LNCAP (cell line): ENCODE data around the gene ARFGAP2.

Experiments used
- TF ChIP-seq, protein P1 (sequence below): fragments of 450-650 bp; IDR thresholded peaks from 2 replicates; pipeline ENCODE4 v1.5.1; 2017; ENCODE audit warnings: mild to moderate bottlenecking

The ARFGAP2 gene

GRCh38 chr11:47147681-47148080 lies 29.0 kb downstream of the ARFGAP2 start:
- TF ChIP-seq, protein P1, sequence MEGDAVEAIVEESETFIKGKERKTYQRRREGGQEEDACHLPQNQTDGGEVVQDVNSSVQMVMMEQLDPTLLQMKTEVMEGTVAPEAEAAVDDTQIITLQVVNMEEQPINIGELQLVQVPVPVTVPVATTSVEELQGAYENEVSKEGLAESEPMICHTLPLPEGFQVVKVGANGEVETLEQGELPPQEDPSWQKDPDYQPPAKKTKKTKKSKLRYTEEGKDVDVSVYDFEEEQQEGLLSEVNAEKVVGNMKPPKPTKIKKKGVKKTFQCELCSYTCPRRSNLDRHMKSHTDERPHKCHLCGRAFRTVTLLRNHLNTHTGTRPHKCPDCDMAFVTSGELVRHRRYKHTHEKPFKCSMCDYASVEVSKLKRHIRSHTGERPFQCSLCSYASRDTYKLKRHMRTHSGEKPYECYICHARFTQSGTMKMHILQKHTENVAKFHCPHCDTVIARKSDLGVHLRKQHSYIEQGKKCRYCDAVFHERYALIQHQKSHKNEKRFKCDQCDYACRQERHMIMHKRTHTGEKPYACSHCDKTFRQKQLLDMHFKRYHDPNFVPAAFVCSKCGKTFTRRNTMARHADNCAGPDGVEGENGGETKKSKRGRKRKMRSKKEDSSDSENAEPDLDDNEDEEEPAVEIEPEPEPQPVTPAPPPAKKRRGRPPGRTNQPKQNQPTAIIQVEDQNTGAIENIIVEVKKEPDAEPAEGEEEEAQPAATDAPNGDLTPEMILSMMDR: no peak

DNA sequence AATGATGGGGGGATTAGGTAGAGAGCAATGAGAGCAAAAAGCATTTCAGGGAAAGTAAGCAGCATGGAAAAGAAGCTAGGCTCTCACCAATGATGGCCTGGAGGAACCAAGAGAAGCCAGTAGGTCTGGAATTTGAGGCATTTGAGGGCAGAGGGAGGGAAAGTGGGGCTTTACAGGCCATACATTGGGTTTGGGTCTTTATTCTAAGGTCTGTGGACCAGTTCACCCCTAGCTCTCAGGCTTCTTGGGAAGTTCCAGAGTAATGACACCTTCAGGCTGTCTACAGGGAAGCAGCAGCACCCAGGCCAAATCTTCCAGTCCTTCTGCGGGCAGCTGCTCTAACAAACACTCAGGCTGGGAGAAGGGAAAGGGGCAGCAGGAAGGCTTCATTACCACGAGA lies 29.4 kb downstream of the ARFGAP2 start:
- TF ChIP-seq, protein P1: no peak

DNA sequence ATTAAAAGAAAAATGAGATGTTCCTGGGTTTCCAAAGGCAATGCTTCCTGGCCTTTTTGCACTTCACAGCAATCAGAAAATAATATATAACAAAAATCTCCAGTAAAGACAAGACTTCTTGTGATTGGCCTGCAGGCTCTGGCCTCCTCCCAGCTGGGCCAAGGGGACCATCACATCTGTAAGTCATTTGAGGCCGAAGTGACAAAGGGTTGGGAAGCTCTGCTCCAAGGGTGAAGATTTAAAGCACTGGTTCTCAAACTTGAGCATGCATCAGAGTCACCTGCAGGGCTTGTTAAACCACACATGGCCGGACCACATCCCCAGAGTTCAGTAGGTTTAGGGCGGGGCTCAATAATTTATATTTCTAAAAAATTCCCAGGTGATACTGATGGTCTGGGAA lies 32.1 kb downstream of the ARFGAP2 start:
- TF ChIP-seq, protein P1: no peak

DNA sequence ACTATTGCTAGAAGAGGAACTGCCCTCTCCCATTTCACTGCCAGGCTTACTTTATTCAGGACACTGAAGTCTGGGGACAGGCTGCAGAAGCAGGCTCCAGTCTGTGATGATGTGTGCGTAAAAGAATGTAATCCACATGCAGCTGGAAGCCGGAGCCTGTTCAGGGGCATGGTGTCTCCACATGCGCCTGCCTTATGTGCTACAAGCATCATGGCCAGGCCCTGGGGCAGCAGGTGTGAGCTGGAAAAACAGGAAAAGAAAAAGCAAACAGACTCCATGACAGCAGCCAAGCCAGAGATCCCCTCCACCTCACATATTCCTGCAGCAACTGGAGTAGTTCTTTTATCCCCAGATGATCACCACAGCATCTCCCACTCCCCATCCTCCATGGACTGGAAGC lies 33.4 kb downstream of the ARFGAP2 start:
- TF ChIP-seq, protein P1: no peak

GRCh38 chr11:47139878-47140277 lies 36.8 kb downstream of the ARFGAP2 start:
- TF ChIP-seq, protein P1: no peak

- TF ChIP-seq, protein P1: no peak
Measured at GRCh38 chr11:47137476-47137875, 39.2 kb downstream of the ARFGAP2 start.

DNA sequence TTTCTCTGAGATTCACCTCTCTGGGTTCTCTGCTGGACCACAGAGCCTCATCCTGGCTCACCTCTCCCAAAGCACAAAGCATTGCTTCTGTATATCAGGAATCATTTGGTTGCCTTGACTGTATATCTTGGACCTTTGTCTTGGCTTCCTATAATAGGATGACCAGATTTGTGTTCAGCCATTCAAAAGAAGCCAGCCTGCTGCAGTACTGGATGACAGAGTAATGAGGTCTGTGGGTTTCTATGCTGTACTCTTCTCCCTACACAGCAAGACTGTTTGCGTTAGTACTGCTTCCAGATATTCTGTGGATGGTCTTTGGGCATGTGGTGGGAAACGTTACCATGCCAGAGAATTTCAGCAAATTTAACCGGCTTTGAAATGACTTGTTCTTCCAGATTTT lies 39.8 kb downstream of the ARFGAP2 start:
- TF ChIP-seq, protein P1: no peak

- TF ChIP-seq, protein P1: no peak
Measured at GRCh38 chr11:47136327-47136726, 40.4 kb downstream of the ARFGAP2 start.
